Retinal pigment epithelial cell (primary cell): ENCODE data around the gene MRPS21.

Experiments
- DNase-seq: peaks from one replicate; pipeline ENCODE4 v3.0.0-alpha.2; 2010; ENCODE audit warnings: low read depth
- H3K4me3 ChIP-seq: 2 replicates; pipeline ENCODE4 v1.5.1; 2011; ENCODE audit warnings: mild to moderate bottlenecking, low read length, control low read depth, moderate library complexity
- CTCF ChIP-seq: conservative IDR thresholded peaks from 2 replicates; pipeline ENCODE4 v1.5.1; 2011; ENCODE audit warnings: low read depth, low read length, control low read depth, inconsistent platforms

Gene MRPS21

GRCh38 chr1:150259758-150260669 lies 33.6 kb upstream of the MRPS21 start:
- H3K4me3 ChIP-seq, result peak overlapping the region; percentile 33
- DNase-seq, result no peak
- TF ChIP-seq CTCF, result no peak

- no peak for TF ChIP-seq CTCF
- no peak for DNase-seq
- no peak overlapping the region for H3K4me3 ChIP-seq
Measured at GRCh38 chr1:150261367-150261766, 32.3 kb upstream of the MRPS21 start.

GRCh38 chr1:150262388-150263320 lies 31.0 kb upstream of the MRPS21 start:
- H3K4me3 ChIP-seq, result no peak overlapping the region
- DNase-seq, result no peak
- TF ChIP-seq CTCF, result no peak

- no peak for DNase-seq
- TF ChIP-seq CTCF, result no peak
- H3K4me3 ChIP-seq, result no peak overlapping the region
Measured at GRCh38 chr1:150263549-150263948, 30.1 kb upstream of the MRPS21 start.

GRCh38 chr1:150267896-150268295 lies 25.8 kb upstream of the MRPS21 start:
- no peak for DNase-seq
- no peak for TF ChIP-seq CTCF
- peak overlapping the region; percentile 94 for H3K4me3 ChIP-seq

GRCh38 chr1:150268340-150268704 lies 25.3 kb upstream of the MRPS21 start:
- no peak for TF ChIP-seq CTCF
- peak overlapping the region; percentile 94 for H3K4me3 ChIP-seq
- DNase-seq, result no peak
